Keratinocyte (primary cell): ENCODE measurements around the gene IQCE. TPM values are rescaled to one million over a fixed set of nuclear protein-coding genes. Genes with fewer than 3 reads are reported as not detected.

Source experiments
- DNase-seq: peaks from one replicate; pipeline ENCODE4 v3.0.0-alpha.2; 2011; ENCODE audit warnings: low read depth, missing footprints, low spot score
- FAIRE-seq: peaks from 2 replicates; lab custom pipeline; 2011; peaks lifted over from hg19 to GRCh38; lab: Jason Lieb, UNC
- H2AFZ ChIP-seq: 2 replicates; pipeline ENCODE4 v1.6.0; 2012; ENCODE audit warnings: low read length, control low read depth, inconsistent platforms; ENCODE audit not compliant: control insufficient read depth
- H3K27ac ChIP-seq: 2 replicates; pipeline ENCODE4 v1.5.1; 2011; ENCODE audit warnings: low read length; ENCODE audit not compliant: control insufficient read depth, insufficient read depth
- H3K27me3 ChIP-seq: 3 replicates; pipeline ENCODE4 v1.6.0; 2011; ENCODE audit warnings: low read length; ENCODE audit not compliant: control insufficient read depth, insufficient read depth; ENCODE audit errors: extremely low read depth
- H3K36me3 ChIP-seq, 2 experiments: 2 replicates in 1 of 2; 3 replicates in 1 of 2; pipeline ENCODE4 v1.5.1; 2011; ENCODE audit warnings: low read length in 2 of 2, mild to moderate bottlenecking in 1 of 2; ENCODE audit not compliant: control insufficient read depth in 2 of 2, insufficient read depth in 2 of 2; ENCODE audit errors: extremely low read depth in 1 of 2
- H3K4me1 ChIP-seq: 3 replicates; pipeline ENCODE4 v1.5.1; 2011; ENCODE audit warnings: low read length; ENCODE audit not compliant: control insufficient read depth, insufficient read depth; ENCODE audit errors: extremely low read depth
- H3K4me2 ChIP-seq: 3 replicates; pipeline ENCODE4 v1.6.0; 2011; ENCODE audit warnings: low read depth, low read length; ENCODE audit not compliant: control insufficient read depth, insufficient read depth; ENCODE audit errors: extremely low read depth
- H3K4me3 ChIP-seq, 3 experiments: fragments of 200-600 bp in 1 of 3; sonication (generic) in 1 of 3; 2 replicates in 2 of 3; 3 replicates in 1 of 3; pipeline ENCODE4 v1.5.1; 2011 to 2016; ENCODE audit warnings: low read length in 3 of 3, mild to moderate bottlenecking in 3 of 3, control low read depth in 2 of 3, inconsistent platforms in 1 of 3, low read depth in 1 of 3, mixed read lengths in 1 of 3, mixed run types in 1 of 3, moderate library complexity in 1 of 3; ENCODE audit not compliant: control insufficient read depth in 2 of 3, insufficient read depth in 2 of 3; ENCODE audit errors: extremely low read depth in 1 of 3
- H3K79me2 ChIP-seq: 2 replicates; pipeline ENCODE4 v1.6.0; 2012; ENCODE audit warnings: low read length; ENCODE audit not compliant: control insufficient read depth, insufficient read depth
- H3K9ac ChIP-seq: 3 replicates; pipeline ENCODE4 v1.6.0; 2011; ENCODE audit warnings: low read length; ENCODE audit not compliant: control insufficient read depth, insufficient read depth; ENCODE audit errors: extremely low read depth
- H3K9me1 ChIP-seq: 3 replicates; pipeline ENCODE4 v1.6.0; 2011; ENCODE audit warnings: low read length; ENCODE audit not compliant: control insufficient read depth, insufficient read depth; ENCODE audit errors: extremely low read depth
- H3K9me3 ChIP-seq: 2 replicates; pipeline ENCODE4 v1.5.1; 2012; ENCODE audit warnings: low read depth, low read length; ENCODE audit not compliant: control insufficient read depth
- H4K20me1 ChIP-seq: 3 replicates; pipeline ENCODE4 v1.6.0; 2011; ENCODE audit warnings: low read length; ENCODE audit not compliant: control insufficient read depth, insufficient read depth; ENCODE audit errors: extremely low read depth
- CTCF ChIP-seq, 3 experiments: IDR thresholded peaks in 1 of 3; conservative IDR thresholded peaks in 1 of 3; optimal IDR thresholded peaks in 1 of 3; 2 replicates in 2 of 3; 3 replicates in 1 of 3; pipeline versions ENCODE3 to v1.5.1; 2011; ENCODE audit warnings: low read length in 3 of 3, mild to moderate bottlenecking in 3 of 3, moderate library complexity in 2 of 3, control low read depth in 1 of 3, inconsistent platforms in 1 of 3; ENCODE audit not compliant: insufficient read depth in 2 of 3; ENCODE audit errors: extremely low read depth in 1 of 3
- EZH2 ChIP-seq: IDR thresholded peaks from one replicate; pipeline ENCODE4 v1.6.1; 2012; ENCODE audit warnings: inconsistent platforms, mild to moderate bottlenecking, low read length, moderate library complexity
- dilution Hi-C: fragments of 300-500 bp; cut with MboI; formaldehyde crosslinking; loops from one replicate; pipeline ENCODE4 v1.7.0; 2020; ENCODE audit warnings: low sequenced_read_pairs; ENCODE audit not compliant: extremely low pct_ligation_motif_present
- polyA plus RNA-seq, 5 experiments: library from polyadenylated mRNA; depleted of rRNA in 3 of 5; stranded (reverse) in 3 of 5; stranded (forward) in 1 of 5; unstranded in 1 of 5; fragments of >200 nt; gene quantifications; 1 replicate in 1 of 5; 2 replicates in 3 of 5; 3 replicates in 1 of 5; pipeline versions ENCODE4 v1.2.1 to v1.2.3, GENCODE V29; 2011 to 2012; ENCODE audit warnings: missing spikeins in 2 of 5, low read depth in 1 of 5, low replicate concordance in 1 of 5

IQCE gene
- polyA plus RNA-seq, 1 donor (not counting 4 experiments of a cell fraction or from before 2014, with no cell fraction given): 5.2 TPM

- peak; percentile 60 for FAIRE-seq
- peaks cover 57% of the 10 kb centered on the region for H3K79me2 ChIP-seq
- no peak for DNase-seq
These were observed 74.9 kb downstream of the IQCE start for GRCh38 chr7:2633538-2634266.

GRCh38 chr7:2634267-2635145, 75.7 kb downstream of the IQCE start:
- Histone ChIP-seq H4K20me1 (peaks cover 13% of the 10 kb centered on the region), H3K36me3 (peaks cover 2 to 3% of the 10 kb centered on the region in 2 experiments), H3K9ac (peak overlapping the region; percentile 86), H3K79me2 (peaks cover 63% of the 10 kb centered on the region), H3K4me1 (peaks cover 22% of the 10 kb centered on the region), H3K9me3 (no peaks in the 10 kb centered on the region), H2AFZ (no peak overlapping the region), H3K27ac (peak overlapping the region; percentile 88), H3K9me1 (peaks cover 5% of the 10 kb centered on the region), H3K27me3 (peaks cover 3% of the 10 kb centered on the region), H3K4me3 (peak overlapping the region; percentile 84 to 93 (median 91)), H3K4me2 (peak overlapping the region; percentile 93)
- DNase-seq (no peak), FAIRE-seq (no peak)
- dilution Hi-C loops: no loop called here
- no peak for TF ChIP-seq CTCF (optimal IDR thresholded peaks at IDR 0.05 in 1 of 3, IDR thresholded peaks at IDR 0.05 in 1 of 3, conservative IDR thresholded peaks at IDR 0.05 in 1 of 3; ENCODE audit: extremely low read depth in 1 of 3, insufficient read depth in 2 of 3, low read length in 3 of 3)
- no peak for TF ChIP-seq EZH2

More at GRCh38 chr7:2633538-2634266, 74.9 kb downstream of the IQCE start:
- peak overlapping the region; percentile 84 to 93 (median 91) for H3K4me3 ChIP-seq
- H3K4me2 ChIP-seq: peak overlapping the region; percentile 93
- H4K20me1 ChIP-seq: peaks cover 13% of the 10 kb centered on the region
- dilution Hi-C loops: no loop called here
- no peaks in the 10 kb centered on the region for H3K9me3 ChIP-seq
- peaks cover 22% of the 10 kb centered on the region for H3K4me1 ChIP-seq
- peaks cover 2 to 3% of the 10 kb centered on the region in 2 experiments for H3K36me3 ChIP-seq
- TF ChIP-seq CTCF (optimal IDR thresholded peaks at IDR 0.05 in 1 of 3, IDR thresholded peaks at IDR 0.05 in 1 of 3, conservative IDR thresholded peaks at IDR 0.05 in 1 of 3; ENCODE audit: extremely low read depth in 1 of 3, insufficient read depth in 2 of 3, low read length in 3 of 3) (no peak), EZH2 (no peak)
- H2AFZ ChIP-seq: peak overlapping the region; percentile 26
- H3K9me1 ChIP-seq: peaks cover 3% of the 10 kb centered on the region
- H3K9ac ChIP-seq: peak overlapping the region; percentile 86
- peaks cover 4% of the 10 kb centered on the region for H3K27me3 ChIP-seq
- H3K27ac ChIP-seq: peak overlapping the region; percentile 88
